Thoracic aorta (tissue), 2 donors: ENCODE results near the gene TRIM59. TPM values are rescaled to one million over a fixed set of nuclear protein-coding genes. Genes with fewer than 3 reads are reported as not detected.

Experiments used
- ATAC-seq: fragments of 150-250 bp; one replicate; pipeline ENCODE4 v1.8.0; 2017; ENCODE audit warnings: low read depth; ENCODE audit not compliant: insufficient number of reproducible peaks, low FRiP score
- DNase-seq: peaks from one replicate; pipeline ENCODE4 v3.0.0-alpha.2; 2020; ENCODE audit warnings: low spot score
- H3K27ac ChIP-seq, 2 donors: fragments of 200-600 bp; sonication (generic); 1 replicate in 1 of 2; 2 replicates in 1 of 2; pipeline ENCODE4 v1.5.1; 2016; ENCODE audit warnings: mild to moderate bottlenecking in 2 of 2, moderate library complexity in 2 of 2
- H3K27me3 ChIP-seq: fragments of 200-600 bp; sonication (generic); replicated peaks from 2 replicates; pipeline ENCODE4 v1.6.0; 2016; ENCODE audit warnings: mild to moderate bottlenecking; ENCODE audit not compliant: insufficient read depth
- H3K36me3 ChIP-seq: fragments of 200-600 bp; sonication (generic); one replicate; pipeline ENCODE4 v1.5.1; 2016
- H3K4me1 ChIP-seq, 2 donors: fragments of 200-600 bp; sonication (generic); 1 replicate in 1 of 2; 2 replicates in 1 of 2; pipeline versions ENCODE4 v1.5.1 to v1.6.0; 2016; ENCODE audit warnings: low read depth in 2 of 2, mild to moderate bottlenecking in 1 of 2; ENCODE audit not compliant: control insufficient read depth in 1 of 2
- H3K4me3 ChIP-seq: fragments of 200-600 bp; sonication (generic); 2 replicates; pipeline ENCODE4 v1.5.1; 2016; ENCODE audit warnings: mild to moderate bottlenecking
- H3K9me3 ChIP-seq: fragments of 200-600 bp; sonication (generic); 2 replicates; pipeline ENCODE4 v1.5.1; 2016
- CTCF ChIP-seq: fragments of 200-600 bp; sonication (generic); IDR thresholded peaks from one replicate; pipeline ENCODE4 v1.5.1; 2019; ENCODE audit warnings: antibody characterized with exemption
- total RNA-seq, 2 donors: library from RNA; depleted of rRNA; stranded (reverse); fragments of >200 nt; gene quantifications; one replicate each; pipeline versions ENCODE4 v1.1.0 to v1.2.3, GENCODE V29; 2016

The TRIM59 gene
- total RNA-seq, 2 donors from 2014 or later, result 4.1 to 5.3 TPM

- Histone ChIP-seq H3K4me3 (peak within 1 kb of the TSS; percentile 86), H3K36me3 (no peaks in the 10 kb centered on the region), H3K4me1 (peaks cover 0 to 18% of the 10 kb centered on the region in 2 donors), H3K27ac (peak within 1 kb of the TSS; percentile 85 to 93), H3K9me3 (no peaks in the 10 kb centered on the region), H3K27me3 (no peaks in the 10 kb centered on the region)
- no peak for TF ChIP-seq CTCF
- DNase-seq, result peak; percentile 84
- ATAC-seq, result peak; percentile 96
Measured at GRCh38 chr3:160399125-160400029, 50.2 kb downstream of the TRIM59 start, which contains the start of the genes IFT80 and SMC4. Gene IFT80, minus strand, starts transcription at chr3:160399225. Its CDS starts 14,625 bp downstream, at chr3:160384600. Gene SMC4, plus strand, starts transcription at chr3:160399650. Its CDS starts 1,177 bp downstream, at chr3:160400827.

- ATAC-seq (no peak), DNase-seq (no peak)
- H3K27ac ChIP-seq, result peak overlapping the region; percentile 85 to 93
- no peaks in the 10 kb centered on the region for H3K27me3 ChIP-seq
- no peaks in the 10 kb centered on the region for H3K36me3 ChIP-seq
- H3K4me1 ChIP-seq, result peaks cover 0 to 18% of the 10 kb centered on the region in 2 donors
- H3K4me3 ChIP-seq, result peak overlapping the region; percentile 86
- no peak for TF ChIP-seq CTCF
- no peaks in the 10 kb centered on the region for H3K9me3 ChIP-seq
Measured at GRCh38 chr3:160398820-160399124, 50.8 kb downstream of the TRIM59 start.

- no peak for TF ChIP-seq CTCF
- peaks cover 0 to 14% of the 10 kb centered on the region in 2 donors for H3K4me1 ChIP-seq
- no peak for DNase-seq
Measured at GRCh38 chr3:160395297-160395696, 54.3 kb downstream of the TRIM59 start.

GRCh38 chr3:160394009-160394392 lies 55.6 kb downstream of the TRIM59 start:
- Histone ChIP-seq H3K36me3 (no peaks in the 10 kb centered on the region), H3K9me3 (no peaks in the 10 kb centered on the region), H3K4me3 (no peak overlapping the region), H3K27me3 (no peaks in the 10 kb centered on the region), H3K27ac (no peak overlapping the region), H3K4me1 (peaks cover 0 to 14% of the 10 kb centered on the region in 2 donors)
- ATAC-seq, result no peak
- no peak for DNase-seq
- no peak for TF ChIP-seq CTCF

More at GRCh38 chr3:160395297-160395696, 54.3 kb downstream of the TRIM59 start:
- Histone ChIP-seq H3K27me3 (no peaks in the 10 kb centered on the region), H3K4me3 (no peak overlapping the region), H3K9me3 (no peaks in the 10 kb centered on the region), H3K36me3 (no peaks in the 10 kb centered on the region), H3K27ac (peak overlapping the region in 1 of 2 donors; percentile 38)
- ATAC-seq, result no peak

GRCh38 chr3:160393346-160394008 lies 56.1 kb downstream of the TRIM59 start:
- no peak for DNase-seq
- no peak overlapping the region for H3K27ac ChIP-seq
- H3K4me1 ChIP-seq, result peaks cover 0 to 13% of the 10 kb centered on the region in 2 donors
- no peak for ATAC-seq
- H3K27me3 ChIP-seq, result no peaks in the 10 kb centered on the region
- no peak for TF ChIP-seq CTCF
- H3K9me3 ChIP-seq, result no peaks in the 10 kb centered on the region
- H3K36me3 ChIP-seq, result no peaks in the 10 kb centered on the region
- H3K4me3 ChIP-seq, result no peak overlapping the region
